ENCODE data around the gene CD74. TPM values are rescaled to one million over a fixed set of nuclear protein-coding genes. Genes with fewer than 3 reads are reported as not detected.

Gene CD74
- total RNA-seq, 1 donor from 2014 or later = not detected

DNA sequence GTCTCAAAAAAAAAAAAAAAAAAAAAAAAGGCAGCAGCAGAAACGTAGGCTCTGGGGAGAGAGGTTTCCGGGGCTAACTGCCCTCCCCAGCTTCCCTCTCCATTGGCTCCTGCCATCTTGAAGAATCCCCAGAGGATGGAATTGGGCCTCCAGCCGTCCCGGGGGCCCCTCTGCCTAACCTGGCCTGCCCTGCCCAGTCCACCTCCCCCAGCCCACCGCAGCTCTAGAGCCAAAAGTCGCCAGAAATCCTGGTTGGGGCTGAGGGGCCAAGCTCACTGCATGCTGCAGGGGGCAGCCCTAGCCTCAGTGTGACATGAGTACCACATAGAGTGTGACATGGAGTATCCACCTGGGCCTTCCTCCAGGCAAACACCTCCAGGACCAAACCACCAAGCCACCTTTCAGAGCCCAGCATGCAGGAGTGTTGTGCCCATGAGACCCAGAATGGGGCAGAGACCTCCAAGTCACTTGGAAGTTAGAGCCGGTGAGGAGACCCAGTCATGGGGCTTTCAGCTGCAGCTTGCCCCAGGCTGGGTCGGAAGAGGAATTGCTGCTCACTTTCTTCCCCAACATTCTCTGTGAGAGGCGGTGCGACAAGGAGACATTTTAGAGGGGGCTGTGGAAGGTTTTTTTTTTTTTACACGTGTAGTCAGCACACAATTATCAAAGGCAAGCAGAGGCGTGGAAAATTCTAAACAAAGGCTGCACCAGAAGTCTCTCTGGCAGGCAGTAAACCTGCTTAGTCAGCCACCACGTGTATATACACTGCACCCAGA lies 17.6 kb downstream of the CD74 start:
- peaks cover 16% of the 10 kb centered on the region for H3K4me1 Mint-ChIP-seq (ENCODE audit: unreplicated experiment)
- no peak overlapping the region for H3K4me3 Mint-ChIP-seq (ENCODE audit: unreplicated experiment)
- H3K36me3 Mint-ChIP-seq (ENCODE audit: unreplicated experiment) = peaks cover 35% of the 10 kb centered on the region
- DNase-seq (ENCODE audit: extremely low spot score, unreplicated experiment) = no peak
- TF ChIP-seq, protein P1, sequence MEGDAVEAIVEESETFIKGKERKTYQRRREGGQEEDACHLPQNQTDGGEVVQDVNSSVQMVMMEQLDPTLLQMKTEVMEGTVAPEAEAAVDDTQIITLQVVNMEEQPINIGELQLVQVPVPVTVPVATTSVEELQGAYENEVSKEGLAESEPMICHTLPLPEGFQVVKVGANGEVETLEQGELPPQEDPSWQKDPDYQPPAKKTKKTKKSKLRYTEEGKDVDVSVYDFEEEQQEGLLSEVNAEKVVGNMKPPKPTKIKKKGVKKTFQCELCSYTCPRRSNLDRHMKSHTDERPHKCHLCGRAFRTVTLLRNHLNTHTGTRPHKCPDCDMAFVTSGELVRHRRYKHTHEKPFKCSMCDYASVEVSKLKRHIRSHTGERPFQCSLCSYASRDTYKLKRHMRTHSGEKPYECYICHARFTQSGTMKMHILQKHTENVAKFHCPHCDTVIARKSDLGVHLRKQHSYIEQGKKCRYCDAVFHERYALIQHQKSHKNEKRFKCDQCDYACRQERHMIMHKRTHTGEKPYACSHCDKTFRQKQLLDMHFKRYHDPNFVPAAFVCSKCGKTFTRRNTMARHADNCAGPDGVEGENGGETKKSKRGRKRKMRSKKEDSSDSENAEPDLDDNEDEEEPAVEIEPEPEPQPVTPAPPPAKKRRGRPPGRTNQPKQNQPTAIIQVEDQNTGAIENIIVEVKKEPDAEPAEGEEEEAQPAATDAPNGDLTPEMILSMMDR (IDR thresholded peaks at IDR 0.05) = no peak
- H3K27me3 Mint-ChIP-seq (ENCODE audit: unreplicated experiment) = no peaks in the 10 kb centered on the region
- no peaks in the 10 kb centered on the region for H3K9me3 Mint-ChIP-seq (ENCODE audit: unreplicated experiment)
- H3K27ac Mint-ChIP-seq (ENCODE audit: unreplicated experiment) = no peak overlapping the region

DNA sequence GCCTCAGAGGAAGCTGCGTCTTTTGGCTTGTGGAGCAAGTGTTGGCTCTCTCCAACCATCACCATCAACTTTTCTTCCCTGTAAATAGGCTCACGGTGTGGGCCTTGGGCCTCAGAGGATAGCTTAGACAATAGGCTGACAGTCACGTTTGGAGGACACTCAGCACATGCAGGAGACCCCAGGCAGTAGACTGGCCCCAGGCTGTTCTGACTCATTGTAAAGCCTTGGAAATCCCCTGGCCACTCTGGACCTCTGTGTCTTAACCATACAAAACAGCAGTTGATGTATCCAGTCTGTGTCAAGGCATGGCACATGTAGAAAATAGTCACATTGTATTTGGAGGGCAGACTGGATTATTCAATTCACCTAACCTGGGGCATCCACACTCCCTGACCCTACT lies 18.6 kb downstream of the CD74 start:
- Mint-ChIP-seq H3K4me1 (ENCODE audit: unreplicated experiment) (peaks cover 7% of the 10 kb centered on the region), H3K36me3 (ENCODE audit: unreplicated experiment) (peaks cover 32% of the 10 kb centered on the region), H3K4me3 (ENCODE audit: unreplicated experiment) (no peak overlapping the region), H3K27ac (ENCODE audit: unreplicated experiment) (no peak overlapping the region), H3K27me3 (ENCODE audit: unreplicated experiment) (no peaks in the 10 kb centered on the region), H3K9me3 (ENCODE audit: unreplicated experiment) (no peaks in the 10 kb centered on the region)
- no peak for DNase-seq (ENCODE audit: extremely low spot score, unreplicated experiment)
- TF ChIP-seq, protein P1 (IDR thresholded peaks at IDR 0.05) = no peak

DNA sequence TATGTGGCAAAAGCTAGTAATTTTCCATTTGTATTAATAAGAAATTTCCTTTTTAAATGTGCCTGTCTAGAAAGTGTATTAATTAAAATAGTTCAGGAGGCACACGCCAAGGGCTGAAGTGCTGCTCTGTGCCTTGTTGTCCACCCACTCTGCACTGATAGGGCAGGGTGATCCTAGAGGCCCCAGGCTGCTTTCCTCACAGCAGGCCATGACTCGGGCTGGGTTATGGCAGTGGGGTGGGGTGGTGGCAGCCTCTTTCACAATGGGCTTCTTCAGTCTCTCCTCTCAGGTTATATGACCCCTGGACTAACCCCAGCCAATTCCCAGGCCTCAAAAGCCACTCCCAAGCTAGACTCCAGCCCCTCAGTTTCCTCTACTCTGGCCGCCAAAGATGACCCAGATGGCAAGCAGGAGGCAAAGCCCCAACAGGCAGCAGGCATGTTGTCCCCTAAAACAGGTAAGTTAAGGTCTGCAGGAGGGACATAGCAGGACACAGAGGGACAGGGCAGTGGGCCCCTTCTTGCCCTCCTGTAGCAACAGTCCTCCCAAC lies 19.5 kb downstream of the CD74 start:
- DNase-seq (ENCODE audit: extremely low spot score, unreplicated experiment) = no peak
- Mint-ChIP-seq H3K27me3 (ENCODE audit: unreplicated experiment) (no peaks in the 10 kb centered on the region), H3K4me1 (ENCODE audit: unreplicated experiment) (peaks cover 1% of the 10 kb centered on the region), H3K36me3 (ENCODE audit: unreplicated experiment) (peaks cover 29% of the 10 kb centered on the region), H3K9me3 (ENCODE audit: unreplicated experiment) (no peaks in the 10 kb centered on the region), H3K4me3 (ENCODE audit: unreplicated experiment) (no peak overlapping the region), H3K27ac (ENCODE audit: unreplicated experiment) (no peak overlapping the region)
- TF ChIP-seq, protein P1 (IDR thresholded peaks at IDR 0.05) = no peak

DNA sequence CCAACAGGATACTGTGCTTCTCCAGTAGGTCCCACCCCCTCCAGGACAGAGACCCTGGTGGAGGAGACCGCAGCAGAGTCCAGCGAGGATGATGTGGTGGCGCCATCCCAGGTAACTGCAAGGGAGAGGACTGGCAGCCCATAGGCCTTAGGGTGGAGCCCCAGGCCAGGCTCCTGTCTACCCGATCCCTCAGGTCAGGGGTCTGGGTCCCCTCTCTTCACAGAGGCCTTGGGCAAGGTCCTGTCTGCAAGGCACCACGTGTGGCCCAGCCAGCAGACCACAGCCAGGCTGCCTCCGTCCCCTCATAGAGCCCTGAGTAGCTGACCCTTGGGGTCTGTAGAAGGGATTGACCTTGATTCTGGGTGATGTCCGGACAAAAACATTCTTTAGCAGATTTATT lies 20.0 kb downstream of the CD74 start:
- no peaks in the 10 kb centered on the region for H3K4me1 Mint-ChIP-seq (ENCODE audit: unreplicated experiment)
- no peaks in the 10 kb centered on the region for H3K27me3 Mint-ChIP-seq (ENCODE audit: unreplicated experiment)
- TF ChIP-seq, protein P1 (IDR thresholded peaks at IDR 0.05) = no peak
- H3K9me3 Mint-ChIP-seq (ENCODE audit: unreplicated experiment) = no peaks in the 10 kb centered on the region
- no peak overlapping the region for H3K4me3 Mint-ChIP-seq (ENCODE audit: unreplicated experiment)
- no peak for DNase-seq (ENCODE audit: extremely low spot score, unreplicated experiment)
- H3K27ac Mint-ChIP-seq (ENCODE audit: unreplicated experiment) = no peak overlapping the region
- H3K36me3 Mint-ChIP-seq (ENCODE audit: unreplicated experiment) = peaks cover 27% of the 10 kb centered on the region

DNA sequence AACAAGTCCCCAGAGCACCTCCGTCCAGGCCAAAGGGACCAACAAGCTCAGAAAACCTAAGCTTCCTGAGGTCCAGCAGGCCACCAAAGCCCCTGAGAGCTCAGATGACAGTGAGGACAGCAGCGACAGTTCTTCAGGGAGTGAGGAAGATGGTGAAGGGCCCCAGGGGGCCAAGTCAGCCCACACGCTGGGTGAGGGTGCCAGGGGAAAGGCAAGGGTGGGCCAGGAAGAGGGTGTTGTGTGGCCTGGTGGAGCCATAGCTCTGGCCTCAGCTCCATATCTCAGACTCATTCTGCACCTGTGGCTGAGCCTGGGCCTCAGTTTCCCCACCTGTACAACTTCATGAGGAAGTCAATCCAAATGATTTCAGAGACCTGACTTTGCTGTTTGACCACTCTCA lies 20.7 kb downstream of the CD74 start:
- Mint-ChIP-seq H3K9me3 (ENCODE audit: unreplicated experiment) (no peaks in the 10 kb centered on the region), H3K36me3 (ENCODE audit: unreplicated experiment) (peaks cover 26% of the 10 kb centered on the region), H3K4me1 (ENCODE audit: unreplicated experiment) (no peaks in the 10 kb centered on the region), H3K27me3 (ENCODE audit: unreplicated experiment) (no peaks in the 10 kb centered on the region), H3K27ac (ENCODE audit: unreplicated experiment) (no peak overlapping the region), H3K4me3 (ENCODE audit: unreplicated experiment) (no peak overlapping the region)
- TF ChIP-seq, protein P1 (IDR thresholded peaks at IDR 0.05) = no peak
- DNase-seq (ENCODE audit: extremely low spot score, unreplicated experiment) = no peak

All from osteocyte (in vitro differentiated cells).